ENCODE measurements around the gene SPINK1. TPM values are rescaled to one million over a fixed set of nuclear protein-coding genes. Genes with fewer than 3 reads are reported as not detected.
"Not testable (repeated sequence)": the region's sequence is repeated elsewhere in the genome, so short reads cannot be mapped to it uniquely, and the experiment has no call there.

Gene SPINK1
- total RNA-seq, 1 donor from 2014 or later: not detected

DNA sequence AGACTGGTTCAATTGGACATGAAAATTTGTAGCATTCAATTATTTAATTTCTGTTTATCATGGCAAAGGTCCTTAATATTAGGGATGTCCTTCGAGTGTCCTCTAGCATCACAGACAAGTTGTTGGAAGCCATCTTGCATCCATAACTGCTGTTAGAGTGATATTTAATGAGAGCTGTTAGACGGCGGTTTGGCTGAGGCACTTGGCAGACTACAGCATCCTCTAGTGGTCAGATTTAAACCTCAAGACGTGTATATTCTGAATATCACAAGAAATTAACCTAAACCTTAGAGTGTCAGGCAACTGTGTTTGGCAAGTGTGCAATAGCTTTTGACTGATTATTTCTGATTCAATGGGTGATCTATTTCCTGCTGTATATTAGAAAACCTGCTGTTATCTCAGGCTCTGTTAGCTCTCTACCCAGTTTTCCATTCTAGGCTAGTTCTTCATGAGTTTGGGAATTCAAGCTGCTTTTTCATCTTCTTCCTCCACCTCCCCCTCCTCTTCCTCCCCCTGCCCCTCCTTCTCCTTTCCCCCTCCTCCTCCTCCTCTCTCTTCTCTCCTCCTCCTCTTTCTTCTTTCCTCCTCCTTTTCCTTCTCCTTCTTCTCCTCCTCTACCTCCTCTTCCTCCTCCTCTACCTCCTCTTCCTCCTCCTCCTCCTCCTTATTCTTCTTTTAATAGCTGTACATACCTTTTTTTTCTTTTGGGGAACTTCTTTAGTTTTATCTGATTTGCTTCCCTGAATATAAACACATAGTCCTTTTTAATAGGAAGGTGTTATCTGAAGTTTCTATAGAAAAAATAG, 8.6 kb downstream of the SPINK1 start:
- no peaks in the 10 kb centered on the region for H3K9me3 Mint-ChIP-seq
- no peak overlapping the region for H3K4me3 Mint-ChIP-seq
- H3K27ac Mint-ChIP-seq (ENCODE audit: unreplicated experiment): no peak overlapping the region
- H3K27me3 Mint-ChIP-seq (ENCODE audit: low read depth): no peaks in the 10 kb centered on the region
- peaks cover 9% of the 10 kb centered on the region for H3K4me1 Mint-ChIP-seq
- no peaks in the 10 kb centered on the region for H3K36me3 Mint-ChIP-seq (ENCODE audit: low read depth)
- TF ChIP-seq, protein P1, sequence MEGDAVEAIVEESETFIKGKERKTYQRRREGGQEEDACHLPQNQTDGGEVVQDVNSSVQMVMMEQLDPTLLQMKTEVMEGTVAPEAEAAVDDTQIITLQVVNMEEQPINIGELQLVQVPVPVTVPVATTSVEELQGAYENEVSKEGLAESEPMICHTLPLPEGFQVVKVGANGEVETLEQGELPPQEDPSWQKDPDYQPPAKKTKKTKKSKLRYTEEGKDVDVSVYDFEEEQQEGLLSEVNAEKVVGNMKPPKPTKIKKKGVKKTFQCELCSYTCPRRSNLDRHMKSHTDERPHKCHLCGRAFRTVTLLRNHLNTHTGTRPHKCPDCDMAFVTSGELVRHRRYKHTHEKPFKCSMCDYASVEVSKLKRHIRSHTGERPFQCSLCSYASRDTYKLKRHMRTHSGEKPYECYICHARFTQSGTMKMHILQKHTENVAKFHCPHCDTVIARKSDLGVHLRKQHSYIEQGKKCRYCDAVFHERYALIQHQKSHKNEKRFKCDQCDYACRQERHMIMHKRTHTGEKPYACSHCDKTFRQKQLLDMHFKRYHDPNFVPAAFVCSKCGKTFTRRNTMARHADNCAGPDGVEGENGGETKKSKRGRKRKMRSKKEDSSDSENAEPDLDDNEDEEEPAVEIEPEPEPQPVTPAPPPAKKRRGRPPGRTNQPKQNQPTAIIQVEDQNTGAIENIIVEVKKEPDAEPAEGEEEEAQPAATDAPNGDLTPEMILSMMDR (conservative IDR thresholded peaks at IDR 0.05): peak; percentile 94
- DNase-seq (ENCODE audit: low read depth, low spot score): peak; percentile 38

DNA sequence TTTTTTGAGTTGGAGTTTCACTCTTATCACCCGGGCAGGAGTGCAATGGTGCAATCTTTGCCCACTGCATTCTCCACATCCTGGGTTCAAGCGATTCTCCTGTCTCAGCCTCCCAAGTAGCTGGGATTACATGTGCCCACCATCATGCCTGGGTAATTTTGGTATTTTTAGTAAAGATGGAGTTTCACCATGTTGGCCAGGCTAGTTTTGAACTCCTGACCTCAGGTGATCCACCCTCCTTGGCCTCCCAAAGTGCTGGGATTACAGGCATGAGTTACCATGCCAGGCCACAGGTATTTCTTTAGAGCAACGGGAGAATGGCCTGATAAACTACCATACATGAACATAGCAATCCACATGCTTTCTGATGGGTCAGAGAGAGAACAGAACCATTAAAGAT, 9.2 kb downstream of the SPINK1 start:
- not testable (repeated sequence) for H3K27ac Mint-ChIP-seq (ENCODE audit: unreplicated experiment)

DNA sequence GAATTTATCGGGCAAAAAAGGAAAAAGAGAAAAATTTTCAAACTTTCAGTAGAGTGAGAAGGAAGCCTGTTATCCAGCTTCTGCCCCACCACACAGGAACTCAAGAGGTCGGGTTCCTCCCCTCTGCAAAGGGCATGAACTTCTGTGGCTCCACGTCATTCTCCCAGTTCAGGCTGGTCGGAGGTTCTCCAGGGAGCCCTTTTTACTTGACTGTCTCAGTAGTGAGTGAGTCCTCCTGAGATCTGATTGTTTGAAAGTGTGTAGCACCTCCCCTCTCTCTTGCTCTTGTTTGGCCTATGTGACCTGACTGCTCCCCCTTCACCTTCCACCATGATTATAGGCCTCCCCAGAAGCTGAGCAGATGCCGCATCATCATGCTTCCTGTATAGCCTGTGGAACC, 9.7 kb downstream of the SPINK1 start:
- Mint-ChIP-seq H3K27ac (ENCODE audit: unreplicated experiment) (peak overlapping the region; percentile 41), H3K27me3 (ENCODE audit: low read depth) (no peaks in the 10 kb centered on the region), H3K4me3 (no peak overlapping the region), H3K4me1 (peaks cover 9% of the 10 kb centered on the region), H3K36me3 (ENCODE audit: low read depth) (no peaks in the 10 kb centered on the region), H3K9me3 (no peaks in the 10 kb centered on the region)
- TF ChIP-seq, protein P1 (conservative IDR thresholded peaks at IDR 0.05): no peak
- DNase-seq (ENCODE audit: low read depth, low spot score): no peak

More for the DNA sequence above, 9.2 kb downstream of the SPINK1 start:
- H3K4me3 Mint-ChIP-seq; H3K36me3 Mint-ChIP-seq (ENCODE audit: low read depth); H3K27me3 Mint-ChIP-seq (ENCODE audit: low read depth); H3K9me3 Mint-ChIP-seq; H3K4me1 Mint-ChIP-seq; DNase-seq (ENCODE audit: low read depth, low spot score): not testable (repeated sequence)

GRCh38 chr5:147819261-147819770, 12.2 kb downstream of the SPINK1 start:
- Mint-ChIP-seq H3K4me3 (no peak overlapping the region), H3K9me3 (peaks cover 4% of the 10 kb centered on the region), H3K27ac (ENCODE audit: unreplicated experiment) (no peak overlapping the region), H3K36me3 (ENCODE audit: low read depth) (no peaks in the 10 kb centered on the region), H3K4me1 (peaks cover 9% of the 10 kb centered on the region), H3K27me3 (ENCODE audit: low read depth) (no peaks in the 10 kb centered on the region)
- no peak for DNase-seq (ENCODE audit: low read depth, low spot score)
- TF ChIP-seq, protein P1 (conservative IDR thresholded peaks at IDR 0.05): no peak

GRCh38 chr5:147818290-147818689, 13.2 kb downstream of the SPINK1 start:
- Mint-ChIP-seq H3K27me3 (ENCODE audit: low read depth) (no peaks in the 10 kb centered on the region), H3K9me3 (peaks cover 4% of the 10 kb centered on the region), H3K36me3 (ENCODE audit: low read depth) (no peaks in the 10 kb centered on the region), H3K4me1 (peaks cover 9% of the 10 kb centered on the region), H3K27ac (ENCODE audit: unreplicated experiment) (no peak overlapping the region), H3K4me3 (no peak overlapping the region)
- TF ChIP-seq, protein P1 (conservative IDR thresholded peaks at IDR 0.05): no peak
- no peak for DNase-seq (ENCODE audit: low read depth, low spot score)

DNA sequence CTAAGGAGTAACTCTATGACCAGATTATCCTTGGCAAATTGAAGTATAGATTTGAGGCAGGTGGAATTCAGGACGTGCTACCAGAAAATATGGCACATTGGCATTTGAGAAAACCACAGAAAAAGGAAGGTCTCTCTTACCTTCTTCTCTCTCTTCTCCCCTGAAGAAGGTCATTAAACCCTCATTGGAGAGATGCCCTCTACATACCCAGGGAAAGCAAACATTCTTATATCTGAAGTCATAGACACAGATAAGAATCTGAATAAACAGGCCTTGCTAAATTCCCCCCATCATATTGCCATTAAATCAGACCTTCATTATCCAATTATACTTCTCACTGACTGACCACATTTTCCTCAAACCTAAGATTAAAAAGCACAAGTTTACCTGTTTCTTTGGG, 17.8 kb downstream of the SPINK1 start:
- Mint-ChIP-seq H3K9me3 (peaks cover 4% of the 10 kb centered on the region), H3K27me3 (ENCODE audit: low read depth) (no peaks in the 10 kb centered on the region), H3K4me1 (peaks cover 5% of the 10 kb centered on the region), H3K27ac (ENCODE audit: unreplicated experiment) (no peak overlapping the region), H3K4me3 (no peak overlapping the region), H3K36me3 (ENCODE audit: low read depth) (no peaks in the 10 kb centered on the region)
- TF ChIP-seq, protein P1 (conservative IDR thresholded peaks at IDR 0.05): no peak
- no peak for DNase-seq (ENCODE audit: low read depth, low spot score)

Data from neural crest cell (in vitro differentiated cells).